ENCODE results near the gene CYB5RL.

- no peak for TF ChIP-seq RAD21 (IDR thresholded peaks at IDR 0.05 in 1 of 2, conservative IDR thresholded peaks at IDR 0.05 in 1 of 2; ENCODE audit: low read depth in 2 of 2, low read length in 2 of 2)
- no peak for TF ChIP-seq CHD2 (IDR thresholded peaks at IDR 0.05; ENCODE audit: low read length)
- no peak for TF ChIP-seq KDM5A (IDR thresholded peaks at IDR 0.05; ENCODE audit: low read length)
- no peak for TF ChIP-seq EP300 (IDR thresholded peaks at IDR 0.05; ENCODE audit: borderline replicate concordance in 1 of 2, low read depth in 2 of 2, low read length in 2 of 2)
- TF ChIP-seq POLR2AphosphoS5 (IDR thresholded peaks at IDR 0.05; ENCODE audit: low read depth, low read length) = no peak
- no peak for TF ChIP-seq TAF7 (optimal IDR thresholded peaks at IDR 0.05; ENCODE audit: borderline replicate concordance, low read depth, low read length)
- TF ChIP-seq CTCF (IDR thresholded peaks at IDR 0.05; ENCODE audit: control extremely low read depth in 1 of 3, insufficient read depth in 1 of 3, low read depth in 1 of 3, low read length in 3 of 3) = no peak
- no peak for TF ChIP-seq SRF (IDR thresholded peaks at IDR 0.05; ENCODE audit: low read depth, low read length)
- TF ChIP-seq CHD1 (IDR thresholded peaks at IDR 0.05; ENCODE audit: low read depth, low read length) = no peak
- no peak for TF ChIP-seq RFX5 (IDR thresholded peaks at IDR 0.05; ENCODE audit: borderline replicate concordance, low read depth, low read length)
- no peak for TF ChIP-seq TBP (IDR thresholded peaks at IDR 0.05; ENCODE audit: low read depth, low read length)
- no peak for TF ChIP-seq SP2 (IDR thresholded peaks at IDR 0.05; ENCODE audit: low read length)
- TF ChIP-seq TAF1 (IDR thresholded peaks at IDR 0.05; ENCODE audit: low read depth, low read length) = no peak
- no peak for TF ChIP-seq JUND (IDR thresholded peaks at IDR 0.05; ENCODE audit: low read length)
Observed at GRCh38 chr1:54157401-54157800, 42.4 kb downstream of the CYB5RL start.

Measured in H1 (cell line).